ENCODE measurements around the gene EPHA2.
"Not testable (repeated sequence)": the region's sequence is repeated elsewhere in the genome, so short reads cannot be mapped to it uniquely, and the experiment has no call there.

The EPHA2 gene

DNA sequence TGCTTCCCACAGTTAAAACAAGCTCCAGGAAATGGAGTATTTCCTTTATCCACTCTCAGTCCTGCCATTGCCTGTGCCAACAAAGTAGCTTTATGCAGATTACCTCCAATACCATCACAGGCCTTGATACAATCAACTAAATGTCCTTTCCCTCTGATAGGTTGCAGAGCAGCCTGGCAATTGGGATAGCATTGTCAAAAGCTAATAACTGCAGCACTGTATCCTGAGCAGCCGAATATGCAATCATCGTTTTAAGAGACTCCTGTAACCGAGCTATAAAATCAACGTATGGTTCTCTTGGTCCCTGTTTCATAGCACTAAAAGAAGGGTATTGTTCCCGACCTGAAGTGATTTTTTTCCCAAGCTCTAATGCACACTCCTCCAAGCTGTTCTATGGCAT, 48.8 kb downstream of the EPHA2 start:
- not testable (repeated sequence) for H3K36me3 ChIP-seq (ENCODE audit: control insufficient read depth in 1 of 2, insufficient read depth in 2 of 2, low read length in 2 of 2); H2BK12ac ChIP-seq (ENCODE audit: low read length); H4K12ac ChIP-seq (ENCODE audit: low read depth, low read length); H3K9ac ChIP-seq (ENCODE audit: low read length); H4K91ac ChIP-seq (ENCODE audit: low read depth, low read length); H3K14ac ChIP-seq (ENCODE audit: low read length); H3K79me2 ChIP-seq (ENCODE audit: control insufficient read depth, insufficient read depth, low read length, poor library complexity); H3K4me1 ChIP-seq (ENCODE audit: control insufficient read depth in 1 of 2, insufficient read depth in 2 of 2, low read length in 2 of 2); H3K23ac ChIP-seq (ENCODE audit: low read length); H3K79me1 ChIP-seq (ENCODE audit: low read length); H3K27ac ChIP-seq (ENCODE audit: low read depth, low read length); H2BK120ac ChIP-seq (ENCODE audit: insufficient read depth, low read length, poor library complexity); DNase-seq; H3K4me3 ChIP-seq (ENCODE audit: low read depth, low read length); H4K8ac ChIP-seq (ENCODE audit: low read depth, low read length); H3K27me3 ChIP-seq (ENCODE audit: insufficient read depth, low read length); H2BK5ac ChIP-seq (ENCODE audit: low read depth, low read length, poor library complexity); H2AFZ ChIP-seq (ENCODE audit: insufficient read depth, low read length, poor library complexity); H3K4ac ChIP-seq (ENCODE audit: low read depth, low read length); H3K18ac ChIP-seq (ENCODE audit: low read length); H3K4me2 ChIP-seq (ENCODE audit: low read length); H2AK5ac ChIP-seq (ENCODE audit: low read length)
- no CpG with 5 or more reads among the region's 5 CpGs for WGBS (ENCODE audit: extremely low coverage, insufficient coverage, insufficient read length)
- peaks cover 11% of the 10 kb centered on the region for H3K9me3 ChIP-seq (ENCODE audit: insufficient read depth, low read depth, low read length)

DNA sequence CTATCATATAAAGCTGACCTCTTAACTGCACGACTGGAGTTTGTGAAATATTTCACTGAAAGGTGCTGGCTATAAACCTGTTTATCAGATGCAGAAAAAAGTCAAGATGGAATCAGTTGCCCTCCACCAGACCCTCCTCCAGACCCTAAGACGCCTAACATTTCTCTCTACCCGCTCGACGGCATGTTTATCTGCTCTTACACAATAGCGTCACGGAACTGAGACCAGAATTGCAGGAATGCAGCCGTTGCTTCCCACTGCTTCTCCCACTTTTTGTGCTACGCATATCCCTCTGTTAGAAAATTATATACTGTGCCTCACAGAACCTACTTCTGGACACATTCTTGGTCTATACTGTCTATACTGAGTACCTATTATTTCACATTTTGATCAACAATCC, 54.2 kb downstream of the EPHA2 start:
- Histone ChIP-seq H4K91ac (ENCODE audit: low read depth, low read length) (no peak overlapping the region), H2BK12ac (ENCODE audit: low read length) (no peak overlapping the region), H3K36me3 (ENCODE audit: control insufficient read depth in 1 of 2, insufficient read depth in 2 of 2, low read length in 2 of 2) (no peaks in the 10 kb centered on the region), H3K79me2 (ENCODE audit: control insufficient read depth, insufficient read depth, low read length, poor library complexity) (peaks cover 2% of the 10 kb centered on the region), H2BK5ac (ENCODE audit: low read depth, low read length, poor library complexity) (no peak overlapping the region), H3K4me3 (ENCODE audit: low read depth, low read length) (no peak overlapping the region), H3K23ac (ENCODE audit: low read length) (no peak overlapping the region), H4K12ac (ENCODE audit: low read depth, low read length) (no peak overlapping the region), H3K4me2 (ENCODE audit: low read length) (no peak overlapping the region), H4K8ac (ENCODE audit: low read depth, low read length) (no peak overlapping the region), H3K4ac (ENCODE audit: low read depth, low read length) (no peak overlapping the region), H3K9me3 (ENCODE audit: insufficient read depth, low read depth, low read length) (peaks cover 4% of the 10 kb centered on the region), H2BK120ac (ENCODE audit: insufficient read depth, low read length, poor library complexity) (no peak overlapping the region), H3K4me1 (ENCODE audit: control insufficient read depth in 1 of 2, insufficient read depth in 2 of 2, low read length in 2 of 2) (peaks cover 2 to 5% of the 10 kb centered on the region in 2 experiments), H3K27me3 (ENCODE audit: insufficient read depth, low read length) (no peaks in the 10 kb centered on the region), H3K18ac (ENCODE audit: low read length) (no peak overlapping the region), H3K27ac (ENCODE audit: low read depth, low read length) (no peak overlapping the region), H3K9ac (ENCODE audit: low read length) (no peak overlapping the region), H2AFZ (ENCODE audit: insufficient read depth, low read length, poor library complexity) (no peak overlapping the region), H2AK5ac (ENCODE audit: low read length) (no peak overlapping the region), H3K79me1 (ENCODE audit: low read length) (peaks cover 3% of the 10 kb centered on the region), H3K14ac (ENCODE audit: low read length) (no peak overlapping the region)
- no CpG with 5 or more reads among the region's 9 CpGs for WGBS (ENCODE audit: extremely low coverage, insufficient coverage, insufficient read length)
- peak; percentile 19 to 87 for DNase-seq

DNA sequence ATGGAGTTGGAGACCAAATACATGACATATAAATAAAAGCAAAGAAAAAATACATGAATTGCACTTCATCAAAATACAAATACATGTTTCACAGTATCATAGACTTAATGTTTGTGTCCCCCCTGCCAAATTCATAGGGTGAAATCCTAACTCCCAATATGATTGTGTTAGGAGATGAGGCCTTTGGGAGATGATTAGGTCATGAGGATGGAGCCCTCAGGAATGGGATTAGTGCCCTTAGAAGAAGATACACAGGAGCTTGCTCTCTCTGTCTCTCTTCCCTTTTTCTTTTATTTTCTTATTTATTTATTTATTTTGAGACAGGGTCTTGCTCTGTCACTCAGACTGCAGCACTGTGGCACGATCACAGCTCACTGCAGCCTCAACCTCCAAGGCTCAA, 56.5 kb downstream of the EPHA2 start:
- Histone ChIP-seq H2AFZ (ENCODE audit: insufficient read depth, low read length, poor library complexity) (no peak overlapping the region), H2BK120ac (ENCODE audit: insufficient read depth, low read length, poor library complexity) (no peak overlapping the region), H3K9ac (ENCODE audit: low read length) (no peak overlapping the region), H3K79me1 (ENCODE audit: low read length) (peaks cover 3% of the 10 kb centered on the region), H3K4me1 (ENCODE audit: control insufficient read depth in 1 of 2, insufficient read depth in 2 of 2, low read length in 2 of 2) (peaks cover 2 to 5% of the 10 kb centered on the region in 2 experiments), H3K9me3 (ENCODE audit: insufficient read depth, low read depth, low read length) (peaks cover 7% of the 10 kb centered on the region), H3K23ac (ENCODE audit: low read length) (no peak overlapping the region), H4K91ac (ENCODE audit: low read depth, low read length) (no peak overlapping the region), H4K8ac (ENCODE audit: low read depth, low read length) (no peak overlapping the region), H2AK5ac (ENCODE audit: low read length) (no peak overlapping the region), H3K4me2 (ENCODE audit: low read length) (no peak overlapping the region), H2BK12ac (ENCODE audit: low read length) (no peak overlapping the region), H3K14ac (ENCODE audit: low read length) (no peak overlapping the region), H3K4me3 (ENCODE audit: low read depth, low read length) (no peak overlapping the region), H3K27ac (ENCODE audit: low read depth, low read length) (no peak overlapping the region), H2BK5ac (ENCODE audit: low read depth, low read length, poor library complexity) (no peak overlapping the region), H3K36me3 (ENCODE audit: control insufficient read depth in 1 of 2, insufficient read depth in 2 of 2, low read length in 2 of 2) (no peaks in the 10 kb centered on the region), H3K79me2 (ENCODE audit: control insufficient read depth, insufficient read depth, low read length, poor library complexity) (peaks cover 2% of the 10 kb centered on the region), H4K12ac (ENCODE audit: low read depth, low read length) (no peak overlapping the region), H3K18ac (ENCODE audit: low read length) (no peak overlapping the region), H3K4ac (ENCODE audit: low read depth, low read length) (no peak overlapping the region), H3K27me3 (ENCODE audit: insufficient read depth, low read length) (no peaks in the 10 kb centered on the region)
- WGBS (ENCODE audit: extremely low coverage, insufficient coverage, insufficient read length), result no CpG with 5 or more reads among the region's 1 CpG
- DNase-seq, result no peak

DNA sequence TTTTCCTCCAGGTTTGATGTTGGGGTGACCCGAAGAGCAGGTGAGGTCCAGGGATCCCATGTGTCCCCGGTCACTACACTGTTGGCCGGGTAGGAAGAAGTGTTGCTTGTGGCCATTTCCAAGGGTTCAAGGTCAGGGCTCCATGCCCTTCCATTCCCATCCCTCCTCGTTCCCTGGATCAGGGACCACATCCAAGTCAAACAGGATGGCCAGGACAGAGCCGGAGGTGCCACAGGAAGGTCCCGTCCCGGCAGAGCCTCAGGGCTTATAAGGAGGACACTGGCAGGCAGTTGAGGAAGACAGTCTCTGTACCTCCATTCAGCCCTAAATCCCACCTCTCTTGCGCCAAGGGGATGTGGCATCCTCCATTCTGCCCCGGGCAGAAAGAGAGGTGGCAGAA, 60.4 kb downstream of the EPHA2 start:
- WGBS (ENCODE audit: extremely low coverage, insufficient coverage, insufficient read length), result no CpG with 5 or more reads among the region's 9 CpGs

More for the DNA sequence above, 60.4 kb downstream of the EPHA2 start:
- Histone ChIP-seq H3K14ac (ENCODE audit: low read length) (no peak overlapping the region), H2AK5ac (ENCODE audit: low read length) (no peak overlapping the region), H3K79me2 (ENCODE audit: control insufficient read depth, insufficient read depth, low read length, poor library complexity) (peaks cover 2% of the 10 kb centered on the region), H4K12ac (ENCODE audit: low read depth, low read length) (no peak overlapping the region), H3K4me2 (ENCODE audit: low read length) (no peak overlapping the region), H3K27me3 (ENCODE audit: insufficient read depth, low read length) (no peaks in the 10 kb centered on the region), H3K4me3 (ENCODE audit: low read depth, low read length) (no peak overlapping the region), H3K9me3 (ENCODE audit: insufficient read depth, low read depth, low read length) (peaks cover 3% of the 10 kb centered on the region), H2BK5ac (ENCODE audit: low read depth, low read length, poor library complexity) (no peak overlapping the region), H3K4me1 (ENCODE audit: control insufficient read depth in 1 of 2, insufficient read depth in 2 of 2, low read length in 2 of 2) (peaks cover 0 to 6% of the 10 kb centered on the region in 2 experiments), H2AFZ (ENCODE audit: insufficient read depth, low read length, poor library complexity) (no peak overlapping the region), H3K9ac (ENCODE audit: low read length) (no peak overlapping the region), H2BK12ac (ENCODE audit: low read length) (no peak overlapping the region), H3K23ac (ENCODE audit: low read length) (no peak overlapping the region), H3K4ac (ENCODE audit: low read depth, low read length) (no peak overlapping the region), H3K79me1 (ENCODE audit: low read length) (no peaks in the 10 kb centered on the region), H4K8ac (ENCODE audit: low read depth, low read length) (no peak overlapping the region), H2BK120ac (ENCODE audit: insufficient read depth, low read length, poor library complexity) (no peak overlapping the region), H4K91ac (ENCODE audit: low read depth, low read length) (no peak overlapping the region), H3K27ac (ENCODE audit: low read depth, low read length) (no peak overlapping the region), H3K36me3 (ENCODE audit: control insufficient read depth in 1 of 2, insufficient read depth in 2 of 2, low read length in 2 of 2) (no peaks in the 10 kb centered on the region), H3K18ac (ENCODE audit: low read length) (no peak overlapping the region)
- no peak for DNase-seq

Measured in trophoblast cell (in vitro differentiated cells and primary cell).